ENCODE data around the gene DUSP28.
"Not testable (repeated sequence)": the region's sequence is repeated elsewhere in the genome, so short reads cannot be mapped to it uniquely, and the experiment has no call there.

Gene DUSP28

DNA sequence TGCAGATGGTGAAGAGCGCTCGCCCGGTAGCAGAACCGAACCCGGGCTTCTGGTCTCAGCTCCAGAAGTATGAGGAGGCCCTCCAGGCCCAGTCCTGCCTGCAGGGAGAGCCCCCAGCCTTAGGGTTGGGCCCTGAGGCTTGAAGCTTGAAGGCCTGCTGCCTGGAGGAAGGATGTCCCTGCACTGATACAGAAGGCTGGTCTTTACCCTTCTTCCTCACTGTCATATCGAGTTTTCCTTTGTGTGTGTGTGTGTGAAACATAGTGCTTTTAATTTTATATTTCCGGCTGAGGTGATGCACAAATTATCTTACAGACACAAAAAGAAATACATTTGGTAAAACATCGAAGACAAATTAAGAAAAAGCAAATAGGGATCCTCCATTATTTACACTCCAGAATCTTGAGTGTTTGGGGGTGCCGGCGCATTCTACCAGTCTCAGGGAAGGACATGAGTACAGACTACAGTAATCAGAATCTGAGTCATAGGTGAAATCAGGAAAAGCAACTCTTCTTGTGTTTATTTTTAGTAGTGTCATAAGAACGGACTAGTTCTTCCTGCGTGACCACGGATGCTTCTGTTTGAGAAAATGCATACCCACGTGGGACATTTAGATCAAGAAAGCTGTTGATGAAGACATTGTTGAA, 1.3 kb downstream of the DUSP28 start:
- no peak for DNase-seq

DNA sequence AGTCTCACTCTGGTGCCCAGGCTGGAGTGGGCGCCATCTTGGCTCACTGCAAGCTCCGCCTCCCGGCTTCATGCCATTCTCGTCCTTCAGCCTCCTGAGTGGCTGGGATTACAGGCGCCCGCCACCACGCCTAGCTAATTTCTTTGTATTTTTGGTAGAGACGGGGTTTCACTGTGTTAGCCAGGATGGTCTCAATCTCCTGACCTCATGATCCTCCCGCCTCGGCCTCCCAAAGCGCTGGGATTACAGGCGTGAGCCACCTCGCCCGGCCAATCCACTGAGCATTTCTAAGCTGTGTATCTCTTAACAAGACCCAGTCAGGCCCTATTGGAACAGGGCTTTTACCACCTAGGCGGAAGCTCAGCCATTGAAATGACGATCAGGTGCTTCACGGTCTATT, 3.1 kb downstream of the DUSP28 start:
- not testable (repeated sequence) for DNase-seq

DNA sequence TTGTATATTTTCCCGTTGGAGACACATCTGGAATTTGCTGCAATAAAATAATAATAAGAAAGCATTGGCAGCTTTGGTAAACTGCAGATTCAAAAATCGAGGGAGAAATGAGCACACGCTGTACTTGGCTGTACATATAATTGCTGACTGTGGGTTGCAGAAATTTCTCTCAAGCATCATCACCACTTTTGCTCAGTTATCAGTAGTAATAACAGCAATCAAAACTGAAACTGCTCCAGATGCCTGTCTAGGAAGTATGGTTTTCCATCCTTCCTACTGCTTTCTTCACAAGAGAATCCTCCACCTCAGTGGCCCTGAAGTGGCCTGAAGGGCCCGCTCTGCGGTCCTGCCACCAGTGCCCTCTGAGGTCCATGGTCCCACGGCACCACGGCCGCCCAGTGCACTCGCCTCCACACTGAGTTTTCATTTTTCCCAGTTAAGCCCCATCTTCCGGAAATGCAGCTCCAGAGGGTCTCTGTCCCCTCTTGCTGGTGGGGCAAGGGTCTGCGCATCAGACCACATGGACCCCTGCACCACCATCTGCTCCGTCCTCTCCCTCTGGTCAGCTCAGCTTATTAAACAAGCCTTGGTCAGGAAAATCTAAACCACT, 3.9 kb downstream of the DUSP28 start:
- no peak for DNase-seq

DNA sequence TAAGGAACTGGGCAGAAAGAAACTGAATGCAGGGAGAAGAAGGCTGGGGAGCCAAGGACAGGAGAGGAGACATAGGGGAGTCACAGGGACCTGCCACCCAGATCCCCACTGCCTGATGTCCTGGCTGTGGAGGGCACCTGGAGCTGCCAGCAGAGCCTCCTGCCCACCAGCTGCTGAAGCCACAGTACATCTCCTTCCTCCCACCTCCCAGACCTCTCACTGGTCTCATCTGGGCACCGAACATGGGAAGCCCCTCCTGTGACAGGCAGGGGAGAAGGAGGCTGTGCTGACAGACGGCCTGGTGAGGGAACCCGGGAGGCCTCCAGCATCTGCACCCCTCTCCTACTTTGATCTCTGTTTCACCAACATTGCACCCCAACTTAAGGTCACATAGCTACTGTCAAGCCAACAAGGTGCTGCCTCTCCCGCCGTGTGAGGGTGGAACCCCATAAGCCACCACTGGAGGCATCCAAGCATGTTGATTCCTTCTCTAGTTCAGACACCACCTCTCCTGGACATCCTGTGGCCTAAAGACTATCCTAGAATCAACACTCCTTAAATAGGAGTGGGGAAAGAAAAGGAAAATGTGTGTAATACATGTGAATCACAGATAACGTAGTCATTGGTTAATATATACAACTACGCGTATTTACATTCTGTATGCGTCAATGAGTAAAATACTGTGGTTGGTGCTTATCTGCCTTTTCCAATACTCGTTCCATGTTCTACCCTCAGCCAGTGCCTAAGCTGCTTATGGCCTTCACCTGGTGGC, 4.6 kb downstream of the DUSP28 start:
- no peak for DNase-seq

DNA sequence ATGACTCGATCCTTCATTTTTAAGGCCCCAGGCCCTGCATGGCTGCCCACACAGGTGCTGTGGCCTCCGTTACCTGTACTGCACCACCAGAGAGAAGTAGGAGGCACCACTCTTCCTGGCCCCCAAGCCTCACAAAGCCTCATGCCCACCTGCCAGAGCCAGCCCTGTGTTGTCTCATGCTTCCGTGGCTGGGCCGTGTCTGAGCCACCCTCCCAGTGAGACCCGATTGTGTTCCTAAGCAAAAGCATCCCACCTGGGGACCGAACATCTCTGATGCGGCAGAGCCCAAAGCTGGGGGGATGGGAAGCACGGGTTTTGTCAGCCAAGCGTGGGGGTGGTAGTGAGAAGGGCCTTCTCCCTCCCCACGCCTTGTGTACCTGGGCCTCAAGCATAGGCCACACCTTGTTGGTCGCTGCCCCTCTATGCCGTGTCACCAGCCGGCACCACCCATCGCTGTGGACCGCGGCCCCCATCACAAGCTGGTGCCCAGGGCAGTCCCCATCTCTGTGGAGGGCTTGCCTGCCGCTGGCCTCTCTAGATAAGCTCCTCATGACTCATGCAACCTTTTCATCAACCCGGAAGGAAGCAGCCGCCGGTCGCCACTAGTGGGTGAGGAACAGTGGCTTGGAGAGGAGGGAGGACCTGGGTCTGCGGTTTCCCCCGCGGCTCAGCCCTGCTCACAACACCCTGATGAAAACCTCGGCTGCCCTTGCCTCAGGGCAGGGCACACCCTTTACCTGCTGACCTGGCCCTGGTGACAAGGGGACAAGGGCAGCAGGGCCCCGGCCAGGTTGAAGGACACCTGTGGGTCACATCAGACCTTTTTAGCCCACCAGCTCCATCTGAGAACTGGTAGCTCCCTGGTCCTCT, 5.4 kb downstream of the DUSP28 start:
- DNase-seq = peak; percentile 61

DNA sequence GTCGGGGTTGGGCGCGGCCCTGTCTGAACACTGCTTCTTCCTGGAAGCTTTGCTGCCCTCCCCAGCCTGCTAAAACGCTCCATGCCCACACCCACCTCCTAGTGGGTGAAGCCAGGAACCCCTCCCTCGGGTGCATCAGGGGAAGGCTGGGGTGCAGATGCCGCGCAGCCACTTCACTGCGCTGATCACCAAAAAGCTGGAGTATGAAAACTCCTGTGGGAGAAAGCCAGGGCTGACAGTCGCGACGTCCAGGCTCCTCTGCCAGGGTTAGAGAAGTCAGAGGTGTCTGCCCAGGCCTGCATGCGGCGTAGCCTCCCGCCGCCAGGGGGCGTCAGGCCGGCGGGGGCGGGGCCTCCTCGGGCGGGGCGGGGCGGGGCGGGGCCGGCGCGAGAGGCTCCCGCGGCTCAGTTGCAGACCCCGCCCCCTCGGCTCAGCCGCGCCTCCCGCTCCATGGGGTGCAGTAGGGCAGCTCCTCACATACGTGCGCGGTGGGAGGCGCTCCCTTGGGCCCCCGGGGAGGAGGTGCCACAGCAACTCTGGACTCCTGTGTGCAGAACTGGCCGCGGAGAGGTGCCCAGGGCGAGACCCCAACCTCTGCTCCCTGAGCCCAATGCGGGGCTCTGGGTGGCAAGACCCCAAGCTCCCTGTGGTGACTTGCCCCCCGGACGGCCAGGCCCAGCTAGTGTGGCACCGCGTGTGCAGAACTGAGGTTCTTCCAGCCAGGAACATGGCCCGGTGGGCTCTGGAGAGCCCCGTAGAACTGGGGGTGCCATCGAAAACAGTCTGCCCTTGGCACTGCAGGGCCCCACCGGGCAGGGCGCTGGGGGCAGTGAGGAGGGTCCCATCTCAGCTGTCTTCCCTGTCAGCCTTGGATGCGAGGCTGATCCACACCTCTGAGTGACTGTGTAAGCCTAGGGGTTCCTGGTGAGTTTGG, 6.3 kb downstream of the DUSP28 start:
- peak; percentile 59 for DNase-seq

DNA sequence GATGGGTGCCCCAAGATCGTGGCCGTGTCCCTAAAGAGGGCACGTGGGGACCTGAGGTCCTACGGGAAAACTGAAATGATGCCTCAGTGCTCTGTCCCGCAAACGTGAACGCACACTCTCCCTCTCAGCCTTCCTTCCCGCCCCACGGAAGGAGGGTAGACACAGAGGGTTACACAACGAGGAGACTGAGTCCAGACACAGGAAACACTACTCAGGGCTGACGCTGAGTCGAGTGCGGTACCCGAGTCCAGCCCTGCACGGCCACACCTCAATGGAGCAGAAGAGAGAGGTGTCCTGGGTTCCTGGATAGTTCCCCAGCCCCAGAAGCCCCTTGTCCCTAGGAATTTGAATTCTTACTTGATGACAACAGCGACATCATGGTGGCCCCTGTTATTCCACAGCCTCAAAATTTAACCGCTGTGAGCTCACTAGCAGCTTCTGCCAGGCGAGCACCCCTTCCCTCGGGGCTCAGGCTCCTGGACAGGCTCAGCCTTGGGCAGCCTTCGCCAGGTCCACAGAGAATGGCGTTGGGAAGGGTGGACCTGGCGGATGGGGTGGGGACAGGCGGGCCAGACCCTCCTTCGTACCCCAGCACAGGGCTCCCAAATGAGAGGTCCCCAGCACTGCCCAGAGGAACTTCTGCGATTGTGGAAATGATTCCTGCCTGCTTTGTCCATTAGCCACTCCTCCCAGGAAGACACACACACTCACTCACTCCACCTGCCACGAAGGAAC, 7.1 kb downstream of the DUSP28 start:
- DNase-seq = no peak

DNA sequence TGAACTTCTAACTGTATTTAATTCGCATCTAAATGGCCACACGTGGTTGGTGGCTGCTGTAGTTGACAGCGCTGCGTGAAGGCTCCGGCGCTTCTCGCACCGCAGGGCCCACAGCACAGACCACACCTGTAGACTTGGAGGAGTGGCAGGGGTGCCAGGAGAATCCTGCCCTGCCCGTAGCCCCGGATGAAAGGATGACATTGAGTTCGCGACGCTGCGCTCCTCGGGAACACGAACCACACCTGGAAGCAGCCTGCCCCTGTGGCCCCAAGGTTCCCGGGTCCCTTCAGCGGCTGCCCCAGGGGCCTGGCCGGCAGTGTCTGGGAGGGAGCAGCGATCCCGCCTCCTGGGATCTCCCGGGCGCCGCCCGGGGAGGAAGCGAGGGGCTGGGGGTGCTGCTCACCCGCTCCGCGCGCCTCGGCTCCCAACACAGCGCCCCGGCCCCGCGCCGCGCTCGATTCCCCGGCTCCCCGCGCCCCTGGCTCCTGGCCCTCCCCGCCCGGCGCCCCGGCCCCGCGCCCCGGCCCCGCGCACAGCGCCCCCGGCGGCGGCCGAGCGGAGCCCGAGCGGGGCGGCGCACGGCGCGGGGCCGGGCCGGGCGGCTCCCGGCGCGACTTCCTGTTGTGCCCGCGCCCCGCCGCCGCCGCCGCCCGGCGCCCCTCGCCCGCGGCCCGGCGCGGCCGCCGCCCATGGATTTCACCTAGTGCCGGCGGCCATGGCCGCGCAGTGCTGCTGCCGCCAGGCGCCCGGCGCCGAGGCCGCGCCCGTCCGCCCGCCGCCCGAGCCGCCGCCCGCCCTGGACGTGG, 7.9 kb downstream of the DUSP28 start, which contains the start of gene RNPEPL1:
TSS of gene RNPEPL1 (plus strand) at position 613 of the 806 bp plus-strand sequence. CDS start at position 716, 103 bp downstream.
- DNase-seq = peak; percentile 17

DNA sequence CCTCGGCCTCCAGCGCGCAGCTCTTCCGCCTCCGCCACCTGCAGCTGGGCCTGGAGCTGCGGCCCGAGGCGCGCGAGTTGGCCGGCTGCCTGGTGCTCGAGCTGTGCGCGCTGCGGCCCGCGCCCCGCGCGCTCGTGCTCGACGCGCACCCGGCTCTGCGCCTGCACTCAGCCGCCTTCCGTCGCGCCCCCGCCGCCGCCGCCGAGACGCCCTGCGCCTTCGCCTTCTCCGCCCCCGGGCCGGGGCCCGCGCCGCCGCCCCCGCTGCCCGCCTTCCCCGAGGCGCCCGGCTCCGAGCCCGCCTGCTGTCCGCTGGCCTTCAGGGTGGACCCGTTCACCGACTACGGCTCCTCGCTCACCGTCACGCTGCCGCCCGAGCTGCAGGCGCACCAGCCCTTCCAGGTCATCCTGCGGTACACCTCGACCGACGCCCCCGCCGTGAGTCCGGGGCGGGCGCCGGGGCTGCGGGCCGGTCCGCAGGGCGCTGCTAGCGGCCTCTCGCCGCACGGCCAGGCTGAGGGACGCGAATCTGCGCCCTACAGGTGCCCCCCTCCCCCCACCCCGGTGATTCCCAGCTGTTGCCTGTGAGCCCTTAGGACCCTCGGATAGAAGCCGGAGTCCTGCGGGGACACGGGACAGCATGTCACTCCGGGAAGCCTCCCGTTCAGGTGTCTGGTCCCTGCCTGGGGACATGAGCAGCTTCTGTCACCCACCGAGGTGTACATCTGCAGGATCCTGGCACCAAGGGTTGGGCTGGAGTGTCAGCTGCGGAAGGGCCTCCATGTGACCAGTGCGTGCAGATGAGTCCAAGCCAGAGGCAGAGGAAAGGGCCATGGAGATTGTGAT, 8.7 kb downstream of the DUSP28 start:
- DNase-seq = no peak

DNA sequence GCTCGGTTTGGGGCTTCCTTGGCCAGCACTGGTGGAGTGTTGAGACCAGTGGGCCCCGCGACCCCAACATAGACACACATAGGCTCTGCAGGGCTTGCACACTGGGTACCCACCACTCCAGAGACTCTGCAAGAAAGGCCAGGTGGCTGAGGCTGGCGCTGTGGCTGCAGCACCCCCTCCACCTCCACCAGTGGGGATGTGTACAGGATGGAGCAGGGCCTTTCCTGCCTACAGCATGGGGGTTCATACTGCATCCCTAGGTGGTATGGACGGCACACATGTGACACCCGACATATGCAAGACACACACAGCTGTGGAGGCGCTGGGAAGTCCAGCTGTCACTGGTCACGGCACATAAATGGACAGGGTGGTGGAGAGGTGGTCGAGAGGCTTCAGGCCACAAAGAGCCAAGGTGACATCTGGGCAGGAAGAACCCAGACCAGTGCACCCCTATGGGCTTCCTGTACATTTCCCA, 9.4 kb downstream of the DUSP28 start:
- no peak for DNase-seq

DNA sequence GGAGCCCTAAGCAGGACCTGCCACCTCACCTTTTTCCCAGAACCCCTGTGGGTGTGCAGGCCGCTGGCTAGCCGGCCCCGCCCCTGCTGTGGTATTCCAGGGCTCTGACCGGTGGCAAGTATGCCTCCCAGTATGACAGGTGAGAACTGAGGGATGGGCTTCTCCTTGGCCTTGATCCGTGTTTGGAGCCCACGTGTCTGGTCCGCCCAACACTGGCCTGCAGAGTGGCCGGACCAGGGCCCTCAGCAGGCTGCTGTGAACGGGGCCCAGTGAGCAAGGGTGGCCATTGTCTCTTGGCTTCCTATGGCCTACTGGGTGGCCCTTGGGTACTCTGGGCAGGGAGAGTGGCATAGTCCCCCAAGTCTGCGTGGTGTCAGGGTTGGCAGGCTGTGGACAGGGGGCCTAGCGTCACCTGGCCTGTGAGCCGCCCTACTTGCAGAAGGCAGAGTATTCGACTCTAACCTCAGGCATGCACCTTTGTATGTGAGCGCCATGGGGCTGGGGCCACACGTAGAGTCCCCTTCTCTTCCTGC, 9.9 kb downstream of the DUSP28 start:
- no peak for DNase-seq

DNA sequence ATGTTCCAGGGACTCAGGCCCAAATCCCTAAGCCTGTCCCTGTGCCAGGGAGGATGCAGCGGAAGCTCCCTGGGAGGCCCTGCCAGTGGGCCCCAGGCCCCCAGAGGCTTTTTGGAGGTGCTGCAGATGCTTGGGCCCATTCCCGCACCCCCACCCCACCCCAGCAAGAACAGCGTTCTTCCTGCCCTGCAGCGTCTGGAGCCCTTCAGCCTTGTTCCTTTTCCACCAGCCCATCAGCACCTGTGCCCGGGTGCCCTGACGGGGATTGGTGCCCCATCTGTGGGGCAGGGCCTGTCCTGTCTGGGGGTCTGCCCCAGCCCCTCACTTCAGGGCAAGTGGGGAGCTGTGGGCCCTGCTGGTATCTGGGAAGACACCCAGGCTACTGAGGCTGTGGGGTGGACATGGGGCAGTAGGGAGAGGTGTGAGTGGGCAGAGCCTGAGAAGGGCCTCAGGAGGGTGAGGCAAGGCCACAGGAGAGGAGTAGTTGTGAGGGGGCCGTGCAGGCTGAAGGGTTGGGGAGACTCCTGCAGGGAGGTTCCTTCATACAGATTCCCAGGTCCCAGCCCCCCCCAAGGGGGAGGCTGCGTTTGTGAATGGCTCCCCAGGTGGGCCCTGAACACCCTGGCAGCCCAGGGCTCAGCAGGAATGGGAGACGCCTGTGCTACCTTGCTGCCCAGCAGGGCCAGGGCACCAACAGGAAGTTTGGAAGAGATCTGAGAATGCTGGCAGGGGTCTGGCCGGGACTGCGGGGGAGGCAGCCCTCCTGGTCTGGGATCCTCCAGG, 10.6 kb downstream of the DUSP28 start:
- no peak for DNase-seq

DNA sequence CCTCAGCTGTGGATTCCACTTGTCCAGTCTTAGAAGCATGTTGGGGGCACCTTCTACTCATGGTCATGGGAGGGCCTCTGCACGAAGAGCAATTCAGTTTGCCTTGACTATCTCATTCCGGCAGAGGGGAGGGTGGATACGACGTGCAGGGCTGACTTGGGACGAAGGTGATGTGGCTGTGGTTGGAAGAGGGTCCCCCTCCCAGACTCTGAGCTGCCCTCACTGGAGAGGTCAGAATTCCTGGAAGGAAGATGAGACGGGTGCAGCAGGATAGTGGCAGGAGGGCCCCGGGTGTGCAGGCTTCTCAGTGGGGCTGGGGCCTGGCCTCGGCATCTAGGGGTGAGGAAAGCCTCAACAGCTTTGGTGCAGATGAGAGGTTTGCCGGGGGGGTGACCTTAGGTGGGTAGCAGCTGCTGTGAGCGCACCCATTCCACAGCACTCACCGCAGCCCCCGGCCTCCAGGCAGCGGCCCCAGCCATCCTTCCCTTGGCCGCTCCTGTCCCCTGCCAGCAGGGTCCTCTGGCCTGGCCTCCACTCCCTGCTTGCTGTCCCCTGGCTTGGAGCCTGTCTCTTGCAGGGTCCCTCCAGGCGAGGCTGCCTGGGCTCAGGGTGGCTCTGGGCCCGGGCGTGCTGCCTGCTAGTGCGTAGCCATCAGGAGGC, 11.3 kb downstream of the DUSP28 start:
- DNase-seq = no peak

DNA sequence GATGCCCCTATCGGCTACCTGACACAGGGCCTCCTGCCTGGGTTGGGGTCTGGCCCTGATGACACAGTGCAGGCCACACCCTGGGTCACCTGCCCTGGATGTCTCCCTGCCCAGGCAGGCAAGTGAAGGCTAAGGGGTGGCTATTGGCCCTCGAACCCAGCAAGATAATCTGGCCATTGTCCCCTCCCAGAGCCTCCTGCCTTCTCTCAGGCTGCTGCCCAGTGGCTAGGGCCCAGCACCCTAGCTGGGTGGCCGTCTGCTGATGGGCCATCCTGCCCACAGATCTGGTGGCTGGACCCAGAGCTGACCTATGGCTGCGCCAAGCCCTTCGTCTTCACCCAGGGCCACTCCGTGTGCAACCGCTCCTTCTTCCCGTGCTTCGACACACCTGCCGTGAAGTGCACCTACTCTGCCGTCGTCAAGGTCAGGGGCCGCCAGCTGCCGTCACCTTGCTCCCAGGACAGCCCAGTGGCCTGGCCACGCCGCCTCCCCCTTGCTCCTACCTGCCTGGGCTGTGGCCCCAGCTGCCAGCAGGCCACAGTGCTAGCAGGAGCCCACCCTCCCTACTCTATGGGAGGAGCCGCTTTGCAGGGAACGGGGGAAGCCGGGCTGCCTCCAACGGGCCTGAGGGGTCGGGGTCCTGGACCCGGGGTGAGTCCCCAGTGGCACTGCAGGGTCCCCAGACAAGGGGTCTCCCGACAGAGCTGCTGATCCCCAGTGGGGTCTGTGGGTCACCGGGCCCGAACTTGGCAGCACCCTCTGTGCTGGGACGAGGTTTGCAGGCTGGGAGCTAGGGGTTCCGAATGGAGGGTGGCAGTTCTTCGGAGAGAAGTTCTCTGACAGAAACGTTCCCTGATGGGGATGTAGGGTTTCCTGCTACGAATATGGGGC, 12.2 kb downstream of the DUSP28 start:
- no peak for DNase-seq

DNA sequence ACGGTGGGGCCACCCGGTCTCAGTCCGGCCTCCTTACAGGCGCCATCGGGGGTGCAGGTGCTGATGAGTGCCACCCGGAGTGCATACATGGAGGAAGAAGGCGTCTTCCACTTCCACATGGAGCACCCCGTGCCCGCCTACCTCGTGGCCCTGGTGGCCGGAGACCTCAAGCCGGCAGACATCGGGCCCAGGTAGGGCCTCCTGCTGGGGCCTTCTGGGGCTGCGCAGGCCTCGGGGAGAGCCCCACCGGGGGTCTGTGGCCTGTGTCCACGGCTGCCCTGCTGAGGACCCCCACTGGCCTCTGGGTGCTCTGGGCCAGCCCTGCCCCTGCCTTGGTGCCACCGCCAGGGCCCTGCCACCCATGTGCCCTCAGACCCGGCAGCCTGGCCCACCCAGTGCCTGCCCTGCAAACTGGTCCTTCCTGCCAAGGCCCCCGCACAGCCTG, 12.9 kb downstream of the DUSP28 start:
- no peak for DNase-seq

All from DMS79 (cell line).